RWPE2 (cell line): ENCODE results near the gene TOMM20L.
A peak's percentile ranks its signal among the peaks of the same experiment; 100 is the strongest.

Source experiments
- ATAC-seq: fragments of 200-7000 bp; cut with Tn5 transposase; 3 replicates; pipeline ENCODE4 v1.9.1; 2021; ENCODE audit warnings: low read depth
- DNase-seq: peaks from one replicate; pipeline ENCODE4 v3.0.0-alpha.2; 2020; ENCODE audit warnings: low spot score
- H3K27ac ChIP-seq: fragments of 450-650 bp; 2 replicates; pipeline ENCODE4 v1.5.1; 2017; ENCODE audit warnings: mild to moderate bottlenecking; ENCODE audit not compliant: poor library complexity, severe bottlenecking
- H3K27me3 ChIP-seq: fragments of 250-450 bp; sonication (Bioruptor Pico); 2 replicates; pipeline ENCODE4 v1.5.1; 2021; ENCODE audit warnings: mild to moderate bottlenecking, moderate library complexity; ENCODE audit not compliant: insufficient read depth, poor library complexity, severe bottlenecking
- H3K36me3 ChIP-seq: fragments of 250-450 bp; sonication (Bioruptor Pico); 2 replicates; pipeline ENCODE4 v1.5.1; 2020; ENCODE audit warnings: low read depth, mild to moderate bottlenecking, moderate library complexity
- H3K4me1 ChIP-seq: fragments of 250-450 bp; sonication (Bioruptor Pico); 2 replicates; pipeline ENCODE4 v1.5.1; 2021; ENCODE audit warnings: mild to moderate bottlenecking, moderate library complexity; ENCODE audit not compliant: insufficient read depth, poor library complexity, severe bottlenecking
- H3K4me3 ChIP-seq: fragments of 250-450 bp; sonication (Bioruptor Pico); 2 replicates; pipeline ENCODE4 v1.5.1; 2021; ENCODE audit warnings: mild to moderate bottlenecking, moderate library complexity; ENCODE audit not compliant: severe bottlenecking
- H3K9me3 ChIP-seq: fragments of 250-450 bp; sonication (Bioruptor Pico); 2 replicates; pipeline ENCODE4 v1.5.1; 2021; ENCODE audit warnings: mild to moderate bottlenecking, moderate library complexity; ENCODE audit not compliant: severe bottlenecking
- TF ChIP-seq, protein P1 (sequence below): fragments of 450-650 bp; IDR thresholded peaks from one replicate; pipeline ENCODE4 v1.5.1; 2017; ENCODE audit warnings: mild to moderate bottlenecking, moderate library complexity; ENCODE audit not compliant: poor library complexity, severe bottlenecking

The TOMM20L gene

DNA sequence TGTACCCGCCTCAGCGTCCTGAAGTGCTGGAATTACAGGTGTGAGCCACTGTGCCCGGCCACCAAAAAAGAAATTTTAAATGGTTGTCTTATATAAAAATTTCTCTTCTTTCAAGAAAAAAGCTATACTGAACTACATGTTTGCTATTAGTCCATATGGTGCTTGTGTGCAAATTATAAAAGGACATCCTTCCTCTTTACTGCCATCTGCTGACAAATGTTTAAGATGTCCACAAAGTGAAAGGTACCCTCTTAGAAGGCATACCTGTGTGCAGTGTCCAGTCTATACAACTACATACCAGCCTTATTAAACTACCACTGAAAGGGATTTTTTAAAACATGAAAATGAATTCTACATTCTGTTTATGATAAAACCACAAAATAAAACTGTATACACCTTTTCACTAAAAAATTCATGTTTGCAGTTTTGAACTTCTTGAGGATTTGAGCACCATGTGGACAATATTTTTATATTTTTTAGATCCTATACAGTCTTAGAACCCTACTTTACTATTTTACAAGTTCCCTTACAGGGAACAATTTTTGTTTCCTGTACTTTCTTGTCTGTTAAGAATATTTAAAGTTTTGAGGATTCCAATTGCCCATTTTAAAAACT is 32.8 kb upstream of the TOMM20L start:
- Histone ChIP-seq H3K27ac (no peak overlapping the region), H3K9me3 (no peaks in the 10 kb centered on the region), H3K36me3 (peaks cover 80% of the 10 kb centered on the region), H3K27me3 (no peaks in the 10 kb centered on the region), H3K4me3 (no peak overlapping the region), H3K4me1 (no peaks in the 10 kb centered on the region)
- DNase-seq: no peak
- ATAC-seq: peak; percentile 91
- TF ChIP-seq, protein P1, sequence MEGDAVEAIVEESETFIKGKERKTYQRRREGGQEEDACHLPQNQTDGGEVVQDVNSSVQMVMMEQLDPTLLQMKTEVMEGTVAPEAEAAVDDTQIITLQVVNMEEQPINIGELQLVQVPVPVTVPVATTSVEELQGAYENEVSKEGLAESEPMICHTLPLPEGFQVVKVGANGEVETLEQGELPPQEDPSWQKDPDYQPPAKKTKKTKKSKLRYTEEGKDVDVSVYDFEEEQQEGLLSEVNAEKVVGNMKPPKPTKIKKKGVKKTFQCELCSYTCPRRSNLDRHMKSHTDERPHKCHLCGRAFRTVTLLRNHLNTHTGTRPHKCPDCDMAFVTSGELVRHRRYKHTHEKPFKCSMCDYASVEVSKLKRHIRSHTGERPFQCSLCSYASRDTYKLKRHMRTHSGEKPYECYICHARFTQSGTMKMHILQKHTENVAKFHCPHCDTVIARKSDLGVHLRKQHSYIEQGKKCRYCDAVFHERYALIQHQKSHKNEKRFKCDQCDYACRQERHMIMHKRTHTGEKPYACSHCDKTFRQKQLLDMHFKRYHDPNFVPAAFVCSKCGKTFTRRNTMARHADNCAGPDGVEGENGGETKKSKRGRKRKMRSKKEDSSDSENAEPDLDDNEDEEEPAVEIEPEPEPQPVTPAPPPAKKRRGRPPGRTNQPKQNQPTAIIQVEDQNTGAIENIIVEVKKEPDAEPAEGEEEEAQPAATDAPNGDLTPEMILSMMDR: peak; percentile 74

DNA sequence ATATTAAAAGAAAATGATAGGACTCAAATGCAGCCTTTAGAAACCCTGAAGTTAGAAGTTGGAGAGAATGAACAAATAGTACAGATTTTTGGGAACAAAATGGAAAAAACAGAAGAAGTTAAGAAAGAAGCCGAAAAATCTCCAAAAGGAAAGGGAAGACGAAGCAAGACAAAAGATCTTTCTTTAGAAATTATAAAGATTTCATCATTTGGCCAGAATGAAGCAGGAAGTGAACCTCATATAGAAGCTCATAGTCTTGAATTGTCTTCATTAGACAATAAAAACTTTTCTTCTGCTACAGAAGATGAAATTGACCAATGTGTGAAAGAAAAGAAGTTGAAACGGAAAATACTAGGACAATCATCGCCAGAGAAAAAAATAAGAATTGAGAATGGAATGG is 31.4 kb upstream of the TOMM20L start:
- no peak for ATAC-seq
- H3K4me3 ChIP-seq: no peak overlapping the region
- TF ChIP-seq, protein P1: no peak
- no peaks in the 10 kb centered on the region for H3K9me3 ChIP-seq
- DNase-seq: no peak
- H3K27ac ChIP-seq: no peak overlapping the region
- H3K4me1 ChIP-seq: no peaks in the 10 kb centered on the region
- peaks cover 82% of the 10 kb centered on the region for H3K36me3 ChIP-seq
- no peaks in the 10 kb centered on the region for H3K27me3 ChIP-seq

DNA sequence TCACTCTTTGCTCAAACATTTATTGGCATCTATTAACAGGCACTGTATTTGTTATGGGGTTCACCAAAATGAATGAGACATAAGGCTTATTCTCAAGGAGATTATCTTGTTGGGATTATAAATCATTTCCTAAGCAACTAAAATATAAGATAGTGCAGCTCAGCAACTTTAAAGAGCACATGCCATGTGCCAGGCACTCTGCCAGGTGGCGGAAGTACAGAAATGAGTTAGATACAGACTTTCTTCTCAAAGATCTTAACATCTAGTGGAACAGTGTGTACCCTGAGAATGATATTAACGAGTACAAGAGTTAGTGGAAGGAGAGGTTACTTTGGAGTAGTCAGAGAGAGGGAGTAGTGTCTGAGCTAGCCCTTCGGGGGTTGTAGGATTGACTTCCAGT is 28.4 kb upstream of the TOMM20L start:
- no peak overlapping the region for H3K27ac ChIP-seq
- no peak for DNase-seq
- no peak for ATAC-seq
- H3K4me1 ChIP-seq: no peaks in the 10 kb centered on the region
- no peak overlapping the region for H3K4me3 ChIP-seq
- no peaks in the 10 kb centered on the region for H3K27me3 ChIP-seq
- TF ChIP-seq, protein P1: no peak
- peaks cover 72% of the 10 kb centered on the region for H3K36me3 ChIP-seq
- no peaks in the 10 kb centered on the region for H3K9me3 ChIP-seq

DNA sequence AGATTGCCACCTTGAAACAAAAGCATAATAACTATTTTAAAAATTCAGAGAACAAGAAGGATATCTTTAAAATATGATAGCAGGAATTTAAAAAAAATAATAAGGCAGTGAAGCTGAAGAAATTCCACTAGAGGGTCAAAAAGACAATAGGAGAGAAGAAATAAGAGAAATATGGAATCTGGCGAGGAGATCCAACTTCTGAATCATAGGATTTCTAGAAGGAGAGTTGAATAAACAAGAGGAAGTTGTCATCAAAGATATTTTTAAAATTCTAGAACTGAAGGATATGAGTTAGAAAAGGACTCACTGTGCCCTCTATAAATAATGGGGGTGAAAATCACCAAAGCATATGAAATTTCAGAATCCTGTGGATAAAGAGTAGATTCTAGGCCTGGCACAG is 26.8 kb upstream of the TOMM20L start:
- Histone ChIP-seq H3K27ac (no peak overlapping the region), H3K4me1 (no peaks in the 10 kb centered on the region), H3K36me3 (peaks cover 80% of the 10 kb centered on the region), H3K4me3 (no peak overlapping the region), H3K27me3 (no peaks in the 10 kb centered on the region), H3K9me3 (no peaks in the 10 kb centered on the region)
- DNase-seq: no peak
- TF ChIP-seq, protein P1: no peak
- no peak for ATAC-seq

DNA sequence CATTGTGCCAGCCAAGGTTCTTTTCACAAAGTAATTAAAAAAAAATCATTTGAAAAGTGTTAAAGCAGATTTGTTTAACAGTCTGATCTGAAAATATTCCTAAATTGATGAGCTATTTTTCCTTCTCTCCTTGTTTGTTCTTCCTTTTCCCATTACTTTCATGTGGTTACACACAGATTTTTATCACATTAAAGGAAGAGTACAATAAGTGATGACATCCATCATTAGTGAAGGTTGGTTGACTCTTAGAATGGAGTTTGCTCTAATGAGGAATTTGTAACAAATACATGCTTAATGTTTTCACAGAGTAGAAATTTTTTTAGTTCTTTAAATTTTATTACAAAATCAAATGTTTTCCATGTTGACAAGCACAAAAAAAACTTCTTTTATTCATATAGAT is 18.9 kb upstream of the TOMM20L start:
- peaks cover 35% of the 10 kb centered on the region for H3K36me3 ChIP-seq
- H3K9me3 ChIP-seq: no peaks in the 10 kb centered on the region
- no peaks in the 10 kb centered on the region for H3K27me3 ChIP-seq
- H3K4me3 ChIP-seq: no peak overlapping the region
- no peak overlapping the region for H3K27ac ChIP-seq
- no peak for ATAC-seq
- DNase-seq: no peak
- no peaks in the 10 kb centered on the region for H3K4me1 ChIP-seq
- TF ChIP-seq, protein P1: no peak
